Measurements from ENCODE around the gene MYO5C. TPM values are rescaled to one million over a fixed set of nuclear protein-coding genes. Genes with fewer than 3 reads are reported as not detected.

MYO5C gene
- total RNA-seq, 1 donor from 2014 or later, result 10.3 TPM

DNA sequence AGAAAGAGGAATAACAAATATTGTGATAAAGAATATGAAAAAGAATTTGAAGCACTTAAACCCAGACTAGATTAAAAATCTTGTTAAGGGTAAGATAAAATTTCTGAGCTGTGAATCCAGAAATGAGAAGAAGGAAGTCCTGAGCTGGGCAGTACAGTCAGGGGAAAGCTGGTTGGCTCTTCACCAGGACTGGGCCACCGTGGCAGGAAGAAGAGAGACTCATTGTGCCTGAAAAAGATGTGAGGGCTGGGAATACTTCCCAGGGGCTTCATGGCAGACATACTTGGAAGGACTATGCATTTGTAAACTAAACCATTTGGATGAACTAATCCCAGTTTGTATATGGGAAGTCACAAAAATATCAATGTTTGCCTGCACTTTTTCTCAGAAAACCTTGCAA is 28.5 kb upstream of the MYO5C start:
- Histone ChIP-seq H3K27me3 (no peaks in the 10 kb centered on the region), H3K27ac (no peak overlapping the region), H3K4me1 (no peaks in the 10 kb centered on the region), H3K36me3 (peaks cover 0 to 26% of the 10 kb centered on the region in 2 donors), H3K4me3 (no peak overlapping the region), H3K9me3 (no peaks in the 10 kb centered on the region)
- intact Hi-C loops (cut with DNase I), result no loop called here
- no peak for DNase-seq (ENCODE audit: extremely low spot score in 2 of 2)
- TF ChIP-seq CTCF (IDR thresholded peaks at IDR 0.05) (no peak), POLR2A (IDR thresholded peaks at IDR 0.05) (no peak), POLR2AphosphoS5 (IDR thresholded peaks at IDR 0.05; ENCODE audit: insufficient read depth in 1 of 2, low read depth in 1 of 2) (no peak)

DNA sequence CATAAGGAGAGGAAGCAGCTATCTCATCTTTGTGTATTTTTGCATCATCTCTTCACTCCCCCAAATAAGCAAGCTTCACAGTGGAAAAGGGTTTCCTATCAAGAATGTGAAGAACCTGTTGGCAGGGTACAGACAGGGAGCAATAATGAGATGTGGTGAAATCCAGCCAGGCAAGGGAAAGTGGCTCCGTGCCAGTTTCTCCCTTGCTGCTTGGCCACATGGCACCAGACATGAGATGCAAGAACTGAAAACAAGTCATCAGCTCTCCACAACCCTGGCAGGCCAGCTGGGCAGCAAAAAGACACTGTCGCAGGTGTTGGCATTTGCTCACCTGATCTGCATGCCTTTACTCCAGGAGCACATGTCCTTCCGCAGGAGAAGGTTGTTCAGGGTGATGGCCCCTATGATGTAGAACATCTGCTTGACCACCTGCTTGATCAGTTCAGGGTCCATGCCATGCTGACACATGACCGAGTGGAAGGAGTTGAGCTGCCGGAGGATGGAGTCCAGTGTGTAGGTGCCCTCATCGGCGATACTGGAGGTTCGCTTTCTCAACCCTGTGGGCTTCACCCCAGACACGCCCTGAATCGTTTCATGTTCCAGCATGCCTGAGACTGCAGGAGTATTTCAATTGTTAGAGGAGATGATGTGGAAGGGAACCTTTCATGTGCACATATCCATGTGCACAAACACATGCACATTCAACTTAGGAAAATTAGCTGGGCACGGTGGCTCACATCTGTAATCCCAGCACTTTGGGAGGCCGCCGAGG is 23.3 kb upstream of the MYO5C start:
- no peaks in the 10 kb centered on the region for H3K4me1 ChIP-seq
- intact Hi-C loops (cut with DNase I), result no loop called here
- H3K4me3 ChIP-seq, result no peak overlapping the region
- H3K27ac ChIP-seq, result no peak overlapping the region
- DNase-seq (ENCODE audit: extremely low spot score in 2 of 2), result no peak
- no peaks in the 10 kb centered on the region for H3K9me3 ChIP-seq
- TF ChIP-seq POLR2AphosphoS5 (IDR thresholded peaks at IDR 0.05; ENCODE audit: insufficient read depth in 1 of 2, low read depth in 1 of 2) (no peak), POLR2A (IDR thresholded peaks at IDR 0.05) (no peak), CTCF (IDR thresholded peaks at IDR 0.05) (no peak)
- peaks cover 0 to 15% of the 10 kb centered on the region in 2 donors for H3K36me3 ChIP-seq
- H3K27me3 ChIP-seq, result no peaks in the 10 kb centered on the region

GRCh38 chr15:52317688-52318087 is 22.1 kb upstream of the MYO5C start:
- intact Hi-C loops (cut with DNase I), result no loop called here
- Histone ChIP-seq H3K4me3 (no peak overlapping the region), H3K36me3 (peaks cover 0 to 15% of the 10 kb centered on the region in 2 donors)

GRCh38 chr15:52317022-52317421 is 21.4 kb upstream of the MYO5C start:
- peaks cover 0 to 15% of the 10 kb centered on the region in 2 donors for H3K36me3 ChIP-seq
- intact Hi-C loops (cut with DNase I), result no loop called here
- H3K27ac ChIP-seq, result no peak overlapping the region
- TF ChIP-seq CTCF (IDR thresholded peaks at IDR 0.05) (no peak), POLR2A (IDR thresholded peaks at IDR 0.05) (no peak), POLR2AphosphoS5 (IDR thresholded peaks at IDR 0.05; ENCODE audit: insufficient read depth in 1 of 2, low read depth in 1 of 2) (no peak)
- H3K9me3 ChIP-seq, result no peaks in the 10 kb centered on the region
- DNase-seq (ENCODE audit: extremely low spot score in 2 of 2), result no peak
- no peaks in the 10 kb centered on the region for H3K27me3 ChIP-seq
- no peak overlapping the region for H3K4me3 ChIP-seq
- H3K4me1 ChIP-seq, result no peaks in the 10 kb centered on the region

More at GRCh38 chr15:52317688-52318087, 22.1 kb upstream of the MYO5C start:
- Histone ChIP-seq H3K9me3 (no peaks in the 10 kb centered on the region), H3K27ac (no peak overlapping the region), H3K4me1 (no peaks in the 10 kb centered on the region), H3K27me3 (no peaks in the 10 kb centered on the region)
- TF ChIP-seq CTCF (IDR thresholded peaks at IDR 0.05), result no peak
- TF ChIP-seq POLR2A (IDR thresholded peaks at IDR 0.05), result no peak
- TF ChIP-seq POLR2AphosphoS5 (IDR thresholded peaks at IDR 0.05; ENCODE audit: insufficient read depth in 1 of 2, low read depth in 1 of 2), result no peak
- DNase-seq (ENCODE audit: extremely low spot score in 2 of 2), result no peak

DNA sequence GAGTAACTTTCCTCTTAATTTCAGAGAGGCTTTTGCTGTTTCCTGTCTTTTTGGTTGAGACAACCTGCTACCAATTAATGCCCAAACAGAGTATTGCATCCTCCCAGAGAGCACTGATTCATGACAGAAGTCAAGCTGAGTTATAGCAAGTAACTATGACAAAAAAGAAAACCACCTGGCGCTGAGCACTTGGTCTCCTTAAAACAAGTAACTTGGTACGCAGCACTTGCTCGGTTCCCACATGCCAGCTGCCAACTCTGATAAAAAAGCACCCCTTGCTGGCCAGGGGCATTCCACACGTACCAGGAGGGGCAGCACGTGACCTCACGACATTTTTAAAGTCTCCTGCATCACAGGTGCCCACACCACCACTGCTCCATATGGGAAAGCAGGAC is 13.5 kb upstream of the MYO5C start:
- H3K27ac ChIP-seq, result no peak overlapping the region
- no peak for TF ChIP-seq POLR2A (IDR thresholded peaks at IDR 0.05)
- TF ChIP-seq POLR2AphosphoS5 (IDR thresholded peaks at IDR 0.05; ENCODE audit: insufficient read depth in 1 of 2, low read depth in 1 of 2), result no peak
- TF ChIP-seq CTCF (IDR thresholded peaks at IDR 0.05), result no peak
- H3K9me3 ChIP-seq, result no peaks in the 10 kb centered on the region
- no peaks in the 10 kb centered on the region for H3K27me3 ChIP-seq
- DNase-seq (ENCODE audit: extremely low spot score in 2 of 2), result no peak
- no peak overlapping the region for H3K4me3 ChIP-seq
- intact Hi-C loops (cut with DNase I), result no loop called here
- H3K36me3 ChIP-seq, result peaks cover 0 to 10% of the 10 kb centered on the region in 2 donors
- H3K4me1 ChIP-seq, result no peaks in the 10 kb centered on the region

All from vagina (tissue), 2 donors.